Panc1 (cell line): ENCODE results near the gene GRIK3. TPM values are rescaled to one million over a fixed set of nuclear protein-coding genes. Genes with fewer than 3 reads are reported as not detected.
A peak's percentile ranks its signal among the peaks of the same experiment; 100 is the strongest.

Experiments used
- ATAC-seq: fragments of 200-7000 bp; cut with Tn5 transposase; 2 replicates; pipeline ENCODE4 v1.9.1; 2020; ENCODE audit warnings: mild to moderate bottlenecking, moderate library complexity
- BruUV-seq: library from RNA; stranded (reverse); fragments of 400-500 nt; replicated peaks from 2 replicates; lab custom pipeline; 2021; lab: Mats Ljungman, UMichigan
- CTCF ChIA-PET: fragments of 300-600 bp; sonication (Branson Sonifier 250); formaldehyde crosslinking; loops from one replicate; lab custom pipeline; 2022; ENCODE audit warnings: antibody characterized with exemption; lab: Charles Lee
- POLR2A ChIA-PET: fragments of 300-600 bp; sonication (Branson Sonifier 250); formaldehyde crosslinking; loops from one replicate; lab custom pipeline; 2022; ENCODE audit warnings: antibody characterized with exemption; lab: Charles Lee
- DNase-seq: peaks from one replicate; pipeline ENCODE4 v3.0.0-alpha.2; 2010; ENCODE audit warnings: low read depth, low spot score
- H3K27ac ChIP-seq: 2 replicates; pipeline ENCODE4 v1.5.1; 2011; ENCODE audit warnings: mild to moderate bottlenecking, low read length, inconsistent platforms
- H3K27me3 ChIP-seq: fragments of 200-500 bp; sonication (Bioruptor generic); 2 replicates; pipeline ENCODE4 v1.6.0; 2014; ENCODE audit warnings: low read length, inconsistent platforms; ENCODE audit not compliant: control insufficient read depth, insufficient read depth
- H3K36me3 ChIP-seq: fragments of 200-500 bp; sonication (Bioruptor generic); 2 replicates; pipeline ENCODE4 v1.5.1; 2014; ENCODE audit warnings: inconsistent platforms, mild to moderate bottlenecking, low read length, moderate library complexity; ENCODE audit not compliant: control insufficient read depth, insufficient read depth
- H3K4me1 ChIP-seq: 2 replicates; pipeline ENCODE4 v1.5.1; 2011; ENCODE audit warnings: inconsistent platforms, mild to moderate bottlenecking, low read length, moderate library complexity; ENCODE audit not compliant: control insufficient read depth, insufficient read depth
- H3K4me3 ChIP-seq, 2 experiments: 2 replicates each; pipeline ENCODE4 v1.5.1; 2011 to 2012; ENCODE audit warnings: low read depth in 2 of 2, low read length in 2 of 2, mild to moderate bottlenecking in 2 of 2, inconsistent platforms in 1 of 2, moderate library complexity in 1 of 2
- H3K9me3 ChIP-seq: fragments of 200-500 bp; sonication (Bioruptor generic); 2 replicates; pipeline ENCODE4 v1.5.1; 2014; ENCODE audit warnings: low read depth, mild to moderate bottlenecking, inconsistent platforms, low read length, moderate library complexity; ENCODE audit not compliant: control insufficient read depth, insufficient read depth
- POLR2AphosphoS5 ChIP-seq: IDR thresholded peaks from 2 replicates; pipeline ENCODE4 v1.6.1; 2012; ENCODE audit warnings: mild to moderate bottlenecking, low read depth, low read length, moderate library complexity
- SIN3A ChIP-seq: IDR thresholded peaks from 2 replicates; pipeline ENCODE4 v1.6.1; 2012; ENCODE audit warnings: low read depth, mild to moderate bottlenecking, low read length, moderate library complexity, borderline replicate concordance; ENCODE audit not compliant: insufficient read depth
- TCF7L2 ChIP-seq: IDR thresholded peaks from 2 replicates; pipeline ENCODE4 v1.6.1; 2011; ENCODE audit warnings: mild to moderate bottlenecking, low read depth, low read length, inconsistent platforms
- in situ Hi-C: cut with HindIII; loops from 2 replicates; pipeline ENCODE4 v1.10.0; 2016; ENCODE audit warnings: low sequenced_read_pairs, low pct_unique_long_range_greater_than_20kb
- intact Hi-C: fragments of 100-400 bp; cut with micrococcal nuclease; formaldehyde crosslinking; loops from one replicate; pipeline ENCODE4 v1.10.0; 2022; ENCODE audit not compliant: unreplicated experiment
- total RNA-seq: library from RNA; stranded (reverse); gene quantifications from one replicate; pipeline ENCODE4 v1.2.1, GENCODE V29; 2021; ENCODE audit not compliant: unreplicated experiment
- TF ChIP-seq, protein P1 (sequence below), 2 experiments: IDR thresholded peaks; 2 replicates each; pipeline ENCODE4 v1.6.1; 2011 to 2012; ENCODE audit warnings: low read depth in 2 of 2, control low read depth in 1 of 2, low read length in 1 of 2, mild to moderate bottlenecking in 1 of 2, moderate library complexity in 1 of 2; ENCODE audit not compliant: insufficient read depth in 1 of 2
- TF ChIP-seq, protein P2 (sequence below): fragments of 450-650 bp; IDR thresholded peaks from 2 replicates; pipeline ENCODE4 v1.5.1; 2017; ENCODE audit warnings: mild to moderate bottlenecking

Gene GRIK3
- total RNA-seq, 1 experiment from 2014 or later = not detected

DNA sequence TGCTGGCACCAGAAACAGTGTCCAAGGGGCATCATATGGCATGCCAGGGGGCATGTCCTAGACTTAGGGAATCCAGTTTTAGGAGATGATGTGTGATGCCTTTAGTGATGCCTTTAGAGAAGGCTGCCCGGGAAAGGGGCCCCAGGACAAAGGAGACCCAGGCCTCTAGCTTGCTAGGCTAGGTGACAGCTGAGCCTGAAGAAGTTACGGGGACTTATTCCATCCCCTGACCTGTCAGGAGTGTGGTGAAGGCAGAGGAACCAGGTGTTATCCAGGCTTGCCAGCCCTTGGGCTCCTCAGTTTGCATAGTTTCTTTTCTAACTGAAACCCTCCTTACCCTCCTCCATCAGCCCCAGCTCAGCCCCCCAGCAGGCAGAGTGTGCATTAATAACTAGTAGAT lies 281.9 kb downstream of the GRIK3 start:
- no TSS peak for BruUV-seq
- Histone ChIP-seq H3K36me3 (no peaks in the 10 kb centered on the region), H3K27me3 (peaks cover 5% of the 10 kb centered on the region; the same call in 1 of the 2 replicates), H3K4me3 (no peak overlapping the region), H3K9me3 (no peaks in the 10 kb centered on the region), H3K27ac (no peak overlapping the region), H3K4me1 (no peaks in the 10 kb centered on the region)
- 0 out of 2 replicates have a peak, but pooled peaks have one; percentile 36 for ATAC-seq
- ChIA-PET POLR2A (no interaction called here), CTCF (no interaction called here)
- no peak for DNase-seq
- intact Hi-C loops (no loop called here), in situ Hi-C loops (no loop called here)
- TF ChIP-seq POLR2AphosphoS5 = no peak
- TF ChIP-seq SIN3A = no peak
- TF ChIP-seq, protein P1, sequence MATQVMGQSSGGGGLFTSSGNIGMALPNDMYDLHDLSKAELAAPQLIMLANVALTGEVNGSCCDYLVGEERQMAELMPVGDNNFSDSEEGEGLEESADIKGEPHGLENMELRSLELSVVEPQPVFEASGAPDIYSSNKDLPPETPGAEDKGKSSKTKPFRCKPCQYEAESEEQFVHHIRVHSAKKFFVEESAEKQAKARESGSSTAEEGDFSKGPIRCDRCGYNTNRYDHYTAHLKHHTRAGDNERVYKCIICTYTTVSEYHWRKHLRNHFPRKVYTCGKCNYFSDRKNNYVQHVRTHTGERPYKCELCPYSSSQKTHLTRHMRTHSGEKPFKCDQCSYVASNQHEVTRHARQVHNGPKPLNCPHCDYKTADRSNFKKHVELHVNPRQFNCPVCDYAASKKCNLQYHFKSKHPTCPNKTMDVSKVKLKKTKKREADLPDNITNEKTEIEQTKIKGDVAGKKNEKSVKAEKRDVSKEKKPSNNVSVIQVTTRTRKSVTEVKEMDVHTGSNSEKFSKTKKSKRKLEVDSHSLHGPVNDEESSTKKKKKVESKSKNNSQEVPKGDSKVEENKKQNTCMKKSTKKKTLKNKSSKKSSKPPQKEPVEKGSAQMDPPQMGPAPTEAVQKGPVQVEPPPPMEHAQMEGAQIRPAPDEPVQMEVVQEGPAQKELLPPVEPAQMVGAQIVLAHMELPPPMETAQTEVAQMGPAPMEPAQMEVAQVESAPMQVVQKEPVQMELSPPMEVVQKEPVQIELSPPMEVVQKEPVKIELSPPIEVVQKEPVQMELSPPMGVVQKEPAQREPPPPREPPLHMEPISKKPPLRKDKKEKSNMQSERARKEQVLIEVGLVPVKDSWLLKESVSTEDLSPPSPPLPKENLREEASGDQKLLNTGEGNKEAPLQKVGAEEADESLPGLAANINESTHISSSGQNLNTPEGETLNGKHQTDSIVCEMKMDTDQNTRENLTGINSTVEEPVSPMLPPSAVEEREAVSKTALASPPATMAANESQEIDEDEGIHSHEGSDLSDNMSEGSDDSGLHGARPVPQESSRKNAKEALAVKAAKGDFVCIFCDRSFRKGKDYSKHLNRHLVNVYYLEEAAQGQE (IDR thresholded peaks at IDR 0.05; ENCODE audit: insufficient read depth in 1 of 2, low read depth in 2 of 2, low read length in 1 of 2) = no peak
- TF ChIP-seq, protein P2, sequence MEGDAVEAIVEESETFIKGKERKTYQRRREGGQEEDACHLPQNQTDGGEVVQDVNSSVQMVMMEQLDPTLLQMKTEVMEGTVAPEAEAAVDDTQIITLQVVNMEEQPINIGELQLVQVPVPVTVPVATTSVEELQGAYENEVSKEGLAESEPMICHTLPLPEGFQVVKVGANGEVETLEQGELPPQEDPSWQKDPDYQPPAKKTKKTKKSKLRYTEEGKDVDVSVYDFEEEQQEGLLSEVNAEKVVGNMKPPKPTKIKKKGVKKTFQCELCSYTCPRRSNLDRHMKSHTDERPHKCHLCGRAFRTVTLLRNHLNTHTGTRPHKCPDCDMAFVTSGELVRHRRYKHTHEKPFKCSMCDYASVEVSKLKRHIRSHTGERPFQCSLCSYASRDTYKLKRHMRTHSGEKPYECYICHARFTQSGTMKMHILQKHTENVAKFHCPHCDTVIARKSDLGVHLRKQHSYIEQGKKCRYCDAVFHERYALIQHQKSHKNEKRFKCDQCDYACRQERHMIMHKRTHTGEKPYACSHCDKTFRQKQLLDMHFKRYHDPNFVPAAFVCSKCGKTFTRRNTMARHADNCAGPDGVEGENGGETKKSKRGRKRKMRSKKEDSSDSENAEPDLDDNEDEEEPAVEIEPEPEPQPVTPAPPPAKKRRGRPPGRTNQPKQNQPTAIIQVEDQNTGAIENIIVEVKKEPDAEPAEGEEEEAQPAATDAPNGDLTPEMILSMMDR = no peak
- TF ChIP-seq TCF7L2 = no peak

DNA sequence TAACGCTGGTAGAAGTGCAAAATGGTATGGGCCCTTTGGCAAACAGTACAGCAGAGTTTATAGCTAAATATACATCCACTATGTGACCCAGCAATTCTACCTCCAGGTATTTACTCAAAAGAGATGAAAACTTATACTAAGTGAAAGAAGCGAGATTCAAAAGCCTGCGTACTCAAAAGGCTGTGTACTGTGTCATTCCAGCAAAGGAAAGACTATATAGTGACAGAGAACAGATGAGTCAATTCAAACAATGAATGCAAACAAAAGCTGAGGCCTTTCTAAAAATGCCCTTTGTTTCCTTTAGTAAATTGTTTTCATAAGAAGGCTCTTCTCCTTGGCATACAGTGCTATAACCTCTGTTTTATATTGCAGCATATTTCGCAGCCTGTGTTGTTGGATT lies 282.8 kb downstream of the GRIK3 start:
- ChIA-PET CTCF (interaction anchor here (0.7 kb wide), 1 partner anchor 100 kb away, joined by 4 read pairs; no protein-coding TSS in a partner anchor), POLR2A (interaction anchor here (0.7 kb wide), 1 partner anchor 25 kb away, joined by 7 read pairs; no protein-coding TSS in a partner anchor)
- TF ChIP-seq, protein P2 = no peak
- no peak for TF ChIP-seq SIN3A
- no peak for TF ChIP-seq TCF7L2
- TF ChIP-seq POLR2AphosphoS5 = no peak
- TF ChIP-seq, protein P1 (IDR thresholded peaks at IDR 0.05; ENCODE audit: insufficient read depth in 1 of 2, low read depth in 2 of 2, low read length in 1 of 2) = no peak
- Histone ChIP-seq H3K27me3 (peaks cover 5% of the 10 kb centered on the region; the same call in 1 of the 2 replicates), H3K4me1 (no peaks in the 10 kb centered on the region), H3K4me3 (no peak overlapping the region), H3K36me3 (no peaks in the 10 kb centered on the region), H3K9me3 (no peaks in the 10 kb centered on the region), H3K27ac (no peak overlapping the region)
- DNase-seq = peak; percentile 46
- in situ Hi-C loops = no loop called here
- intact Hi-C loops = no loop called here
- no TSS peak for BruUV-seq
- peak; percentile 69 for ATAC-seq
